ENCODE data around the gene HOXA2.
A peak's percentile ranks its signal among the peaks of the same experiment; 100 is the strongest.

- TF ChIP-seq POLR2AphosphoS5 (IDR thresholded peaks at IDR 0.05; ENCODE audit: low read depth, low read length) (no peak), CTCF (IDR thresholded peaks at IDR 0.05; ENCODE audit: control extremely low read depth in 1 of 3, insufficient read depth in 1 of 3, low read depth in 1 of 3, low read length in 3 of 3) (no peak), EP300 (IDR thresholded peaks at IDR 0.05; ENCODE audit: borderline replicate concordance in 1 of 2, low read depth in 2 of 2, low read length in 2 of 2) (no peak), YY1 (IDR thresholded peaks at IDR 0.05; ENCODE audit: low read depth, low read length) (no peak), EZH2 (IDR thresholded peaks at IDR 0.05; ENCODE audit: low read depth, low read length, severe bottlenecking) (peak; percentile 98)
These were observed 6.1 kb upstream of the HOXA2 start for GRCh38 chr7:27108390-27109127.
